ES-I3 (cell line): ENCODE results near the gene ZIC4.

Experiments
- H3K36me3 ChIP-seq: 2 replicates; pipeline ENCODE4 v1.6.1; 2013; ENCODE audit warnings: mild to moderate bottlenecking, low read length, control low read depth, moderate library complexity; ENCODE audit not compliant: insufficient read depth
- H3K4me1 ChIP-seq: 2 replicates; pipeline ENCODE4 v1.6.1; 2013; ENCODE audit warnings: mild to moderate bottlenecking, control low read depth, low read length; ENCODE audit not compliant: insufficient read depth
- H3K9ac ChIP-seq: 2 replicates; pipeline ENCODE4 v1.6.1; 2013; ENCODE audit warnings: low read depth, mild to moderate bottlenecking, low read length, moderate library complexity
- H3K9me3 ChIP-seq: 2 replicates; pipeline ENCODE4 v1.6.1; 2013; ENCODE audit warnings: mild to moderate bottlenecking, low read length, moderate library complexity; ENCODE audit not compliant: control insufficient read depth, insufficient read depth

The ZIC4 gene

DNA sequence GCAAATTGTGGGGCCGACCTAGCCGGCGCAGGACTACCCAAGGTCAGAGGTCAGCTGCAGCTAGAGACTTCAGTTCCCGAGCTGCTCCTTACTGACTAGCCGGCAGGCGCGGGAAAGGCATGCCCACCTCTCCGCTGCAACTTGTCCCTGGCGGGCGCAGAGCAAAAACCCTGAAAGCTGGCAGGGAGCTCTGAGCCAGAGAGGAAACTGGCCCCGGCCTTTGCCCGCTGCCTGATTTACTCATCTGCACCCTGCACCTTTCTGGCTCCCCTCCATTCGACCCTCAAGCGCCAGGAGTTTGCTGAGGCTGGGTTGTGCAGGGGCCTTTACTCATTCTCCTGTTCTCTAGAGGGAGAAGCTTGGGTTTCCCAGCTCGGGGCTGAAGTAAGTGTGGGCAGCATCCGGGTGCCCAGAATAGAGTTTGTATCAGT lies 1.5 kb downstream of the ZIC4 start:
- Histone ChIP-seq H3K9ac (0 out of 2 replicates have a peak overlapping the region, but pooled peaks have one; percentile 8), H3K4me1 (peaks cover 42% of the 10 kb centered on the region), H3K36me3 (no peaks in the 10 kb centered on the region), H3K9me3 (no peaks in the 10 kb centered on the region)

DNA sequence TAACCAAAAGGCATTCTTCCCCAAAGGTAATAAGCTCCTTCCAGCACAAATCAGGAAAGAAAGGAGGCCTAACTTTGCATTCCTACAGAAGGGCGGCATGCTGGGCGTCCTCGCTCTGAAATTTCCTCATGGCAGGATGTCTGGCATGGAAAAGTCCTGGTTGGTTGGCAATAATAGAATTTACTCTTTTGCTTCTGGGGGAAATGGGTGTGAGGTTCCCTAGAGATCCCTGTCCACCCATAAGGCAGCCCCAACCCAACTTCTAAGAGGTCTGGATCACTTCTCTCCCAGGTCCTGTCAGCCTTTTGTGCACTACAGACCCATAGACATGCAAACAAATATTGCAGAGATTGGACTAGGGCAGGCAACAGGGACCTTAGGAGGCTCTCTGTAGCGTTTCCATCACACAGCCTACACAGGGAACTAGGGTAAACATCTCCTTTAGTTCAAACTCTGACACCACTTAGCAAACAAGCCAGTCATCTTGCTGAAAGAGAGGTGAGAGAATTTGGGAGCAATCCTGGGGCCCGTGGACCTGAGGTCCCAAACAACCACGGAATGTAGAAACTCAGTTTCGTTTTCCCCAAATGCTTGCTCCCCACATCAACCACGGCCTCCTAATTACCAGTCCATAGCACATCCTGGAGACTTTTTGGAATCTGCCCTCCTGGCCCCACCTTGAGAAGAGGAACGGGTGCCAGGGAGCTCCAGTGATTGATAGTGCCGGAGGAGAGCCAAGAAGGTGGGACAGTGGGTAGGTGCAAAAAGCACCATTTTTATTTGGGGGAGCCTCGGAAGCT lies 2.1 kb downstream of the ZIC4 start:
- H3K4me1 ChIP-seq, result peaks cover 43% of the 10 kb centered on the region
- no peaks in the 10 kb centered on the region for H3K9me3 ChIP-seq
- no peaks in the 10 kb centered on the region for H3K36me3 ChIP-seq
- no peak overlapping the region for H3K9ac ChIP-seq

DNA sequence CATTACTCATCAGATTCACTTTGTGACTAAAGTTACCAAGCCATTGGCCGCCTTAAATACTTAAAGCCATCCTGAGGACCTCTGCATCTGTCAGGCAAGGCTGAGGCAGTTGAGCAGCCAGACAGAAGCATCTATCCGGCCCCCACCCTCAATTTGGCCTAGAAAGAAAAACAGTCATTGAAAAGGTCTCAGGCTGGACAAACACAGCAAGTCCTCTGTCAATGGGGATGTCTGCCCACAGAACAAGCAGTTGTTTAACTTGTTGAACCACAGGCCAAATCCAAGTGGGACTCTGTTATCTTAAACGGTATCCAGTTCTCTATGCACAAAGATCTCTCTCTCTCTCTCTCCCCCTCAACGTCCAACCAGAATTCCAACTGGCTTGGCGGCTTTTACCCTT lies 2.8 kb downstream of the ZIC4 start:
- Histone ChIP-seq H3K9ac (no peak overlapping the region), H3K4me1 (peaks cover 46% of the 10 kb centered on the region), H3K36me3 (no peaks in the 10 kb centered on the region), H3K9me3 (no peaks in the 10 kb centered on the region)

DNA sequence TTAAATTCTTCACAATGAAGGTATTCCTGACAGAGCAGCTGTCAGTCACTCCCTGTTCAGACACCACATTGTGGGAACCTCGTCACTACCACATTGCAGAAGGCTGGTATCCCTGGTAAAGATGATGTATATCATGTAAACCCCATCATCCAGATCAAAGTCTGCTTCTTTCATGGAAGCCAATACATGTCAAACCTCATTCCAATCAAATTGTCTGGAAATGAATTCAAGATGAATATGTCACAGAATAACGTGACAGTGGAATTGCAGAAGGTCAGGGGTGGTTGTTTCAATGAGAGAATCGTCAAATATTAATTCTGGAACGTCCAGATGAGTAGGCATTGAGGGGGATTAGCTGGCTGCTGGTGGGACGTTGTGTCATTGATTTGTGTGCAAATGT lies 4.2 kb downstream of the ZIC4 start:
- H3K9ac ChIP-seq, result no peak overlapping the region
- H3K4me1 ChIP-seq, result peaks cover 35% of the 10 kb centered on the region
- no peaks in the 10 kb centered on the region for H3K9me3 ChIP-seq
- no peaks in the 10 kb centered on the region for H3K36me3 ChIP-seq

DNA sequence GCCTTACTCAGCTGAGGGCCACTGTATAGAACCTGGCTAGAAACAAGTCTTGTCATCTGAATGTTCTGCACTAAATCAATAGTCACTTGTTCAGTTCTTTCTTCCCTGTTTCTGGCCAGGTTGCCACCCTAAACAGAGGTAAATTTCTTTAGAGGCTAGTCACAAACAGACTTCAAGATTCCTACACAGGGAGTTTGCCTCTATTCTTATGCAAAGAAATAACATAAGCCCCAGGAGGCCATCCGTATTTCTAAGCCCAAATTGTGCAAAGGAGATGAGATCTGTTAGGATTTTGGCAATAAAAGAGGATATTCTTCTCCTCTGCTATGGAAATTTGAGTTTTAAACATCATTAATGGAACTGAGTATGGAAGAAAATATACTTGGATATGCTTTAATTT lies 4.9 kb downstream of the ZIC4 start:
- no peak overlapping the region for H3K9ac ChIP-seq
- H3K36me3 ChIP-seq, result no peaks in the 10 kb centered on the region
- H3K4me1 ChIP-seq, result peaks cover 29% of the 10 kb centered on the region
- no peaks in the 10 kb centered on the region for H3K9me3 ChIP-seq

DNA sequence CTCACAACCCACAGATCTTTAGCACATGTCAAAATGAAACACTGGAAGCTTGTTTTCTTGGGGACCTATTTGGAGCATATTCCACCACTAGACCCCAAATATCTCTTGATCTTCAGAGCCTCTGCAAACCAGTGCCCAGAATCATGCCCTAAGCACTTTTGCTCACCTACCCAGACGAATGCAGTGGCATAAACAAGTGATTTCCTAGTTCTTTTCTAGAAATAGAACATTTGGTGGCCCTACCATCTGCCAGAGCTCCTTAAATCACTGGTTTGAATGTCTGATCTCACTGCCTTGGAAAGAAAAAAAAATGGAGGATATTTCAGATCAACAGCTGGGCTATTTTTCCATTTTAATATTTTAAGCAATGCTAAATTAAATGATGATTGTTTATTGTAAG lies 5.3 kb downstream of the ZIC4 start:
- Histone ChIP-seq H3K9me3 (no peaks in the 10 kb centered on the region), H3K4me1 (peaks cover 28% of the 10 kb centered on the region), H3K36me3 (no peaks in the 10 kb centered on the region), H3K9ac (no peak overlapping the region)

DNA sequence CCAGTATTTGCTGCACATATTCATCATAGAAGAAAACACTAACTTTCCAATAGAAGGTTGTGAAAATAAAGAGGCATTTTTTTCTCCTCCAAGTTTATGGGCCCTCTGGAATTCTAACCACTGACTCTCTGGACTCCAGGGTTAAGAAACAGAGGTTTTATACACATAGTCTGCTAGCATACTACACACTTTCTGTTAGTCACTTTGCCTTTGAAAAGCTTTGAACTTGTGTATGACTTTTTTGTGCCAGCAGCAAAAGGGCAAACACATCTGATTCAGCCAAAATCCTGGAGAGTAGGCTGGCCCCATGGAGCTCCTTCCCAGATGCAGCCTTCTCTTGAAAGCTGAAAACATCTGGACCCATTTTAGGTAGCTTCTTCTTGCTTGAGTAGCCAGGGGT lies 6.2 kb downstream of the ZIC4 start:
- no peak overlapping the region for H3K9ac ChIP-seq
- H3K36me3 ChIP-seq, result no peaks in the 10 kb centered on the region
- H3K4me1 ChIP-seq, result peaks cover 23% of the 10 kb centered on the region
- no peaks in the 10 kb centered on the region for H3K9me3 ChIP-seq

DNA sequence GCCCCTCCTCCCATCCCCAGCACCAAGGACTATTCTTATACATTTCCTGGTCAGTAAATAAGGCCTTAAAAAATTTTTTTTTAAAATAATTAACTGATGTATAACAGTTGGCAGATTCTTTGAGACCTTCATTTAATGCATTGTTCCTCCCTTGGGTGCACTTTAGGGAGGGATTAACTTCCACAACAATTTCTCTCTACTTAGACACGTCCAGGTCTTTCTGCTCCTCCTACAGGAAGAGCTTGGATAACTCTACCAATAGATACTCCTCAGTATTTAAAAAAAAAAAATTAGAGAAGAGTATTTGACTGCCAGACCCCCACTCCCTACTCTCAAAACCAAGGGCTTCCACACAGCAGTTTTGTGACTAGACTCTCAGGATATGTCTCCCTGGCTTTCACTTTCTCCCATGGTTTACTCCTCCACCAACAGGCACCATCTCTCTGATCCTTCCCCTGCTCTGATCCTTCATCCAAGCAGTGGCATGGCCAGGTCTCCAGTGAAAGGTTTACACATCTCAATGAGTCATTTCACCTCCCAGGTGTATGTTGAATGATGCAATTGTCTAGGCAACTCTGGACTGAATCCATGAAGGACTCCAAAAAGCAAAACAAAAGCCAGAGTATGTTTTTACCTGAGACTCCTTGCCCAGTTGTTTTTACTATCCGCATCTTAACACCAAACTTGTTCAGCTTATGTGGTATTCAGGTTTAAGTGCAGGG lies 7.4 kb downstream of the ZIC4 start:
- Histone ChIP-seq H3K4me1 (peaks cover 21% of the 10 kb centered on the region), H3K36me3 (no peaks in the 10 kb centered on the region), H3K9me3 (no peaks in the 10 kb centered on the region), H3K9ac (no peak overlapping the region; the same call in 1 of the 2 replicates)

DNA sequence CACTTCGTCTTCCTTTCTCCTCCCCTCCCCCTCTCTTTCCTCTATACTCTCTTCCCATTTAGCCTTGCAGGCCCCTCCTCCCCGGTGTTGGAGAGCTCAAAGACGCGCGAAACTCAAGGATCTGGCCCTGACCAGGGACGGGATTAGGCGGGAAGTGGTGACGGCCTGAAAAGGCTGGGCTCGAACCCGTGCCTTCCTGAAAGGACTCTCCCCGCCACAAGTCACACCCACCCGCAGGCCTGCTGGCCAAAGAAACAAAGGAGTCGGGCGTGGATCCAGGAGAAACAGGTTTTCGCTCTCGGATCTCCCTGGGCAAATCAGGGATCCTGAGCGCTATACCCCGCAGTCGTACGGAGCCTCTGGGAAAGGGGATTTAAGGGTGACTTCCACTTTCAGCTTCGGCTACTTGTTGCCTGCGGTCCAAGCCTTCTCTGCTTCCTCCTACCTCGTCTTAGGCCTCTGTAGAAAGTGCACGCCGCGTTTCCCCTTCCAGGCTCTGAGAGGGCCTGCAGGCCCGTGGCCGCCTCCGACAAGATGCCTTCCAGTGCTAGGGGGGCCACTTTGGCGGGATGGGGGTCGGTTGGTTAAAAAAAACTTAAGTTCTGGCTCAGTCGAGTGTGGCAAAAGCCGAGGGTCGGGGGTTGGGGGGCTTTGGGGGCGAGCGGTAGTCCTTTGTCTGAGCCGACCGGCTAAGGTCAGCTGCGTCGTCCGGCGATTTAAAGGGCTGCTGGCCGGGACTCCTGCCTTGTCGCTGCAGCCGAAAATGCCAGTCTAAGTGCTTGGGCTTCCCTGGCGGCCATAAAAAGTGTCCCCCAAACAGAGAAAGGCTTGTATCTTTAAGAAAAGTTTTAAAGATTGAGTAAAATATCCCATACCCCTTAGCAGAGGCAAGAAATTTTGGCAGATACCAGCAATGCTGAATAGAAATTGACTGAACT lies 8.2 kb downstream of the ZIC4 start:
- Histone ChIP-seq H3K4me1 (peaks cover 21% of the 10 kb centered on the region), H3K36me3 (no peaks in the 10 kb centered on the region), H3K9me3 (no peaks in the 10 kb centered on the region), H3K9ac (peak overlapping the region; percentile 44; the same call in 1 of the 2 replicates)

DNA sequence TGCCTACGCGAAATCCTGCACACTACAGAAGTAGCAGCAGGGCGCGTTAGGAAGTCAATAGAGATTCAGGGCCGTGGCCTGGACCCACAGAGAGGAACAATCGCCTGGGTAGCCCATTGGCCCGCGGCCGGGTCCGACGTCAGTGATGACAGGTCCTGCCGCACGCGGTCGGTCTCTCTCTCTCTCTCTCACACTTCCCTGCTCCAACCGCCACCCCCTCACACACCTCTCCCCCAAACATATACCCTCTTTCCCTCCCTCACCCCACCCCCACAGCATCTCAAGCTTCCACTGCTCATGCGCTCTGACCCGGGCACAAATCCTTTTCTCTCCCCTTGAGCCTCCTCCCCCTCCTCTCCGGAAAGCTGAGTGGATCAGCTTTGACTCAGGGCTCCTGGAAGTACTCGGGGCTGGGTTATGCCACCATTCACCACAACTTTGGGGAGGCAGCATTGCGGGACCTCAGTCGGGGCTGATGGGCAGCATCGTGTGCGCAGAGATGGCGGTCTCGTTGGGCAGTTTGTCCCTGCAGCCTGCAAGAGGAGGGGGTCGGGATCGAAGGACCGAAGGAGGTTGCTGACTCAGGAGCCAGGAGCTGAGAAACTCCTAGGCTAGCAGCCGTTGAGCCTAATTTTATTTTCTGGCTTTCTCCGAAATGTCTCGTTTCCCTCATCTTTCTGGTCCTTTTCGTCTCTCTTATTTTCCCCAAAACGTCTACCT lies 9.0 kb downstream of the ZIC4 start:
- Histone ChIP-seq H3K9me3 (no peaks in the 10 kb centered on the region), H3K36me3 (no peaks in the 10 kb centered on the region), H3K9ac (peak overlapping the region; percentile 44; the same call in 1 of the 2 replicates), H3K4me1 (peaks cover 17% of the 10 kb centered on the region)

DNA sequence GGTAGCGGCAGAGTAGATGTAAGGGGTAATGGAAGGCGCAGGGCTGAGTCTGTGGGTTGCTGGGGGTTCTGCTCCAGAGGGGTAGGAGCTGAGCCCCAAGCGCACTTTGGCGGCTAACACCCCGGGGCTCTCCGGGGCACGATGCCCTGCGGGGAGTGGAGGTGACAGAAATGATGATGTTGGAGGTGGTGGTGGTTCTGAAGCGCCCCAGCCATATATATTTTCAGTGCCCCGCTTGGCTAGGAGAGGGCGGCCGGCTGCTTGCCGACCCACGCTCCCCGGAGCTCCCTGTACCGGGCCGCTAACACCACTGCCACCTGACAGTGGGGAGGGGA lies 9.7 kb downstream of the ZIC4 start:
- no peaks in the 10 kb centered on the region for H3K9me3 ChIP-seq
- no peaks in the 10 kb centered on the region for H3K36me3 ChIP-seq
- peaks cover 14% of the 10 kb centered on the region for H3K4me1 ChIP-seq
- H3K9ac ChIP-seq, result peak overlapping the region; percentile 16; the same call in 1 of the 2 replicates

DNA sequence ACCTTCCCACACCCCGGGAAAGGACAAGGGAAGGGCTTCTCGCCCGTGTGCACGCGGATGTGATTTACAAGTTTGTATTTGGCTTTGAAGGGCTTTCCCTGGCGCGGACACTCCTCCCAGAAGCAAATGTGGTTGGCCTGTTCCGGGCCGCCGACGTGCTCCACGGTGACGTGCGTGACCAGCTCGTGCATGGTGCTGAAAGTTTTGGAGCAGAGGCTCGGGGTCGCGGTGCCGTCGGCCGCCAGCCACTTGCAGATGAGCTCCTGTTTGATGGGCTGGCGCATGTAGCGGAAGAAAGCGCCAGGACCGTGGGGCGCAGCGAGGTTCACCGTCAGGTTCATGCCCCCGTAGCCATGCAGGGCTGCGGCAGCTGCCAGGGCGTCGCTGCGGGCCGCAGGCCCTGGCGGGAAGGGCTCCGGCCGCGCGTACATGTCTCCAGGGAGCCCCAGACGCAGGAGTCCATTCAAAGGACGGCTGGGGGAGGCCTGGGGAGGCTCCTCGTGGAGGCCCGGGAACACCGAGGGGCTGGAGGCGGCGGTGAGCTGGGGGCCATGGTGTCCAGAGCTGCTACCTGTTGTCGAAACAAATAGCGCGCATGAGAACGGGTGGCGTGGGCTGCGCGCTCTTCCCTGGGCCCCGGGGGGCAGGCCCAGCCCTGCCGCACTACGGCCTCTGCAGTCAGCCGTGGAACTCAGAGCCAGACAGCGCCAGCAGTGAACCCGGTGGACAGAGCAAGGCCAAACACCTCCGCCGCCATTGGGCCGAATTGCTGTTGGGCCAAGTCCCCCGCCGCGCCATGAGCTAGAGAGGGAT lies 10.2 kb downstream of the ZIC4 start:
- H3K9me3 ChIP-seq, result no peaks in the 10 kb centered on the region
- H3K4me1 ChIP-seq, result peaks cover 8% of the 10 kb centered on the region
- H3K36me3 ChIP-seq, result no peaks in the 10 kb centered on the region
- H3K9ac ChIP-seq, result peak overlapping the region; percentile 26; the same call in 1 of the 2 replicates

DNA sequence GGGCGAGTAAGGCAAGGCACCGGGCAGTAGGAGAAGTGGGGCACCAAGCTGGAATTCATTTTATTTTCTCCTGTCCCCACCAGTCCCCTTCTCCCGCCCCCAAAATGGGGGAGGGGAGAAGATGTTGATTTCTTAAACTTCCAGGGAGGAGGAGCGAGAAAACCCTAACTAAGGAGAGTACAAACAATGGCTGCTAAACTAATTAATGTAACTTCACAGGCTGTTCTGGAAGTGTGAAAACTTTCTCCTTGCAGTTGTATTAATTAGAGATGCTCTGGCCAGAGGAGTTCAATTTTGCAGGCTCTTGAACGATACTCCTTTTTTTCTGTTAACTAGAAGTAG lies 11.5 kb downstream of the ZIC4 start:
- no peaks in the 10 kb centered on the region for H3K36me3 ChIP-seq
- H3K4me1 ChIP-seq, result peaks cover 4% of the 10 kb centered on the region
- no peak overlapping the region for H3K9ac ChIP-seq
- H3K9me3 ChIP-seq, result no peaks in the 10 kb centered on the region
